SK-N-SH (cell line): ENCODE results near the gene RPS28. TPM values are rescaled to one million over a fixed set of nuclear protein-coding genes. Genes with fewer than 3 reads are reported as not detected.

Experiments used
- CTCF ChIA-PET: fragments of 300-600, 350-600 bp; formaldehyde crosslinking; extraction: SDS; loops from one replicate; lab custom pipeline; 2021; lab: Yijun Ruan, JAX
- POLR2A ChIA-PET: fragments of 350-600 bp; sonication (Branson Sonifier 250); formaldehyde crosslinking; extraction: SDS; loops from one replicate; lab custom pipeline; 2020; ENCODE audit warnings: antibody characterized with exemption, inconsistent platforms; lab: Yijun Ruan, JAX
- DNase-seq: peaks from one replicate; pipeline ENCODE4 v3.0.0; 2012
- H2AFZ ChIP-seq: fragments of 200-600 bp; sonication (generic); 2 replicates; pipeline ENCODE4 v1.8.1; 2016; ENCODE audit warnings: antibody characterized with exemption, mild to moderate bottlenecking, low read depth
- H3F3A ChIP-seq: fragments of 200-600 bp; sonication (generic); replicated peaks from 2 replicates; pipeline ENCODE3; 2016; ENCODE audit warnings: antibody characterized with exemption, mild to moderate bottlenecking; ENCODE audit not compliant: insufficient read depth
- H3K27ac ChIP-seq, 2 experiments: fragments of 200-500 bp in 1 of 2; fragments of 200-600 bp in 1 of 2; sonication (Bioruptor generic) in 1 of 2; sonication (generic), shearing (Covaris generic) in 1 of 2; 2 replicates each; pipeline versions ENCODE4 v1.5.1 to v1.6.1; 2014 to 2016; ENCODE audit warnings: low read depth in 2 of 2, inconsistent platforms in 1 of 2, low read length in 1 of 2, mild to moderate bottlenecking in 1 of 2, mixed read lengths in 1 of 2
- H3K27me3 ChIP-seq: fragments of 200-600 bp; sonication (generic), shearing (Covaris generic); 2 replicates; pipeline ENCODE4 v1.6.1; 2016; ENCODE audit warnings: mixed run types; ENCODE audit not compliant: insufficient read depth
- H3K36me3 ChIP-seq, 2 experiments: fragments of 200-500 bp in 1 of 2; fragments of 200-600 bp in 1 of 2; sonication (Bioruptor generic) in 1 of 2; sonication (generic) in 1 of 2; replicated peaks in 1 of 2; 2 replicates each; pipeline versions ENCODE3 to v1.5.1; 2014 to 2016; ENCODE audit warnings: low read length in 1 of 2, mild to moderate bottlenecking in 1 of 2; ENCODE audit not compliant: insufficient read depth in 2 of 2, control insufficient read depth in 1 of 2
- H3K4me1 ChIP-seq, 2 experiments: fragments of 200-500 bp in 1 of 2; fragments of 200-600 bp in 1 of 2; sonication (Bioruptor generic) in 1 of 2; sonication (generic), shearing (Covaris generic) in 1 of 2; 2 replicates each; pipeline versions ENCODE4 v1.5.1 to v1.6.1; 2014 to 2016; ENCODE audit warnings: low read depth in 1 of 2, low read length in 1 of 2, mixed run types in 1 of 2; ENCODE audit not compliant: insufficient read depth in 2 of 2, control insufficient read depth in 1 of 2
- H3K4me2 ChIP-seq: fragments of 200-600 bp; sonication (generic), shearing (Covaris generic); 2 replicates; pipeline ENCODE4 v1.6.1; 2017; ENCODE audit warnings: mixed run types
- H3K4me3 ChIP-seq, 2 experiments: fragments of 200-500 bp in 1 of 2; fragments of 200-600 bp in 1 of 2; sonication (Bioruptor generic) in 1 of 2; sonication (generic), shearing (Covaris generic) in 1 of 2; 2 replicates each; pipeline versions ENCODE4 v1.5.1 to v1.8.1; 2014 to 2016; ENCODE audit warnings: low read depth in 2 of 2, inconsistent platforms in 1 of 2, low read length in 1 of 2, mild to moderate bottlenecking in 1 of 2, mixed read lengths in 1 of 2, moderate library complexity in 1 of 2
- H3K79me2 ChIP-seq: fragments of 200-600 bp; sonication (generic); 2 replicates; pipeline ENCODE4 v1.8.1; 2017; ENCODE audit warnings: mild to moderate bottlenecking; ENCODE audit not compliant: insufficient read depth
- H3K9ac ChIP-seq: fragments of 200-600 bp; sonication (generic); 2 replicates; pipeline ENCODE4 v1.6.1; 2017; ENCODE audit warnings: mixed run types
- H3K9me2 ChIP-seq: fragments of 200-600 bp; sonication (generic); 2 replicates; pipeline ENCODE4 v1.6.1; 2017; ENCODE audit warnings: mixed run types
- H3K9me3 ChIP-seq: fragments of 200-600 bp; sonication (generic); 2 replicates; pipeline ENCODE4 v1.6.1; 2017; ENCODE audit warnings: mixed run types, mild to moderate bottlenecking, moderate library complexity
- H4K20me1 ChIP-seq: fragments of 200-600 bp; sonication (generic); 2 replicates; pipeline ENCODE4 v1.6.1; 2017; ENCODE audit warnings: mild to moderate bottlenecking, mixed run types; ENCODE audit not compliant: insufficient read depth
- ELF1 ChIP-seq: IDR thresholded peaks from 2 replicates; pipeline ENCODE4 v1.4.0; 2012
- EZH2phosphoT487 ChIP-seq: fragments of 200-600 bp; sonication (generic); IDR thresholded peaks from 2 replicates; pipeline ENCODE4 v1.6.1; 2017; ENCODE audit warnings: low read depth, mixed run types, mild to moderate bottlenecking, antibody characterized with exemption, moderate library complexity, borderline replicate concordance
- FOXJ3 ChIP-seq: sonication (generic); formaldehyde crosslinking; IDR thresholded peaks from 2 replicates; pipeline ENCODE4 v1.5.1; 2020; ENCODE audit warnings: mild to moderate bottlenecking, missing genetic modification reagents
- GABPA ChIP-seq: IDR thresholded peaks from 2 replicates; pipeline ENCODE4 v1.4.0; 2012; ENCODE audit warnings: low read depth, mild to moderate bottlenecking
- JUND ChIP-seq: IDR thresholded peaks from 2 replicates; pipeline ENCODE4 v1.4.0; 2012
- NFIC ChIP-seq: IDR thresholded peaks from 2 replicates; pipeline ENCODE4 v1.4.0; 2012; ENCODE audit warnings: borderline replicate concordance
- RAD21 ChIP-seq: IDR thresholded peaks from 2 replicates; pipeline ENCODE4 v1.6.1; 2012; ENCODE audit warnings: mild to moderate bottlenecking, low read length
- REST ChIP-seq: IDR thresholded peaks from 2 replicates; pipeline ENCODE4 v1.6.1; 2012; ENCODE audit warnings: mild to moderate bottlenecking, low read depth, low read length, moderate library complexity
- TAF1 ChIP-seq: IDR thresholded peaks from 2 replicates; pipeline ENCODE4 v1.6.1; 2012; ENCODE audit warnings: low read depth, mild to moderate bottlenecking, low read length, moderate library complexity, borderline replicate concordance
- TEAD4 ChIP-seq: IDR thresholded peaks from 2 replicates; pipeline ENCODE4 v1.4.0; 2012; ENCODE audit warnings: mild to moderate bottlenecking, borderline replicate concordance; ENCODE audit not compliant: insufficient read depth
- ZBTB33 ChIP-seq: IDR thresholded peaks from 2 replicates; pipeline ENCODE4 v1.4.0; 2012; ENCODE audit warnings: low read depth, borderline replicate concordance
- WGBS: methylation state at CpG from one replicate; pipeline ENCODE4 v1.1.6; 2017; ENCODE audit warnings: low lambda C conversion rate; 5-methylcytosine and 5-hydroxymethylcytosine counted together
- polyA plus RNA-seq, 3 experiments: library from polyadenylated mRNA; depleted of rRNA; stranded (reverse); fragments of >200 nt; gene quantifications; 2 replicates each; pipeline ENCODE4 v1.2.3, GENCODE V29; 2012
- TF ChIP-seq, protein P1 (sequence below): IDR thresholded peaks from 2 replicates; pipeline ENCODE4 v1.4.0; 2012; ENCODE audit warnings: low read depth

RPS28 gene
- polyA plus RNA-seq, 1 of the 3 experiments (the other 2 are of a cell fraction) = 601 TPM

DNA sequence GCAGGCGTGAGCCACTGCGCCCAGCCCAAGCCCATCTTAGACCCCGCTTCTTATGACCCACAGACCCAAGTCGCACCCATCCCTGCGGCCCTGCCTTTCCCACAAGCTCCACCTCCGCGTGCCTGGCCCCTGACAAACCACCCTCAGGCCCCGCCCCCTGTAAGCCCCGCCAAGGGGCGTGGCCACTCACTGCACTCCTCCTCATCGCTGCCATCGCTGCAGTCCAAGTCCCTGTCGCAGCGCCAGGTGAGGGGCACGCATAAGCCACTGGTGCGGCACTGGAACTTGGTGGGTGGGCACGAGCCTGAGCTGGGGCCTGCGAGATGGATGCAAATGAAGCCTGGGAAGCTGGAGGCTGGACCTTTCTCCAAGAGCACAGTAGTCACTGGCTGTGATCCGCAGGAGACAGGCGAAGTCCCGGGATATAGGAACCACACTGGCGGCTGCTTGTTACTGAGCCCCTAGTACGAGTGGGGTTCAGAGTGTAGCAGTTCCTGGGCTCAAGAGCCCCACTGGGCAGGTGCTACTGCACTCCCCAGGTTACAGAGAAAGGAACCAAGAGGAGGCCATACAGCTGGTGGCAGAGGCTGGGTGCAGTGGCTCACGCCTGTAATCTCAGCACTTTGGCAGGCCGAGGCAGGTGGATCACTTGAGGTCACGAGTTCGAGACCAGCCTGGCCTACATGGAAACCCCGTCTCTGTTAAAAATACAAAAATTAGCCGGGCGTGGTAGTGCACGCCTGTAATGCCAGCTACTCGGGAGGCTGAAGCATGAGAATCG, 16.3 kb upstream of the RPS28 start:
- Histone ChIP-seq H3K27me3 (no peaks in the 10 kb centered on the region), H3K4me1 (peaks cover 4 to 12% of the 10 kb centered on the region in 2 experiments; a peak in 2 of 4 replicates), H3K79me2 (peaks cover 10% of the 10 kb centered on the region; the same call in 1 of the 2 replicates), H3F3A (peaks cover 10% of the 10 kb centered on the region), H3K9me2 (no peaks in the 10 kb centered on the region), H3K9ac (no peak overlapping the region), H3K4me3 (no peak overlapping the region), H3K27ac (no peak overlapping the region), H3K9me3 (no peaks in the 10 kb centered on the region), H4K20me1 (no peaks in the 10 kb centered on the region), H3K36me3 (peaks cover 0 to 6% of the 10 kb centered on the region in 2 experiments), H3K4me2 (no peak overlapping the region), H2AFZ (no peak overlapping the region)
- peak; percentile 80 for DNase-seq
- ChIA-PET CTCF (interaction anchor here (0.5 to 0.7 kb wide), 2 partner anchors 49 to 635 kb away, joined by 3 read pairs; no protein-coding TSS in a partner anchor), POLR2A (no interaction called here)
- WGBS = 94% methylated on average over 26 of the region's 33 CpGs
- no peak for TF ChIP-seq FOXJ3 (CRISPR knock-in tag)

GRCh38 chr19:8305798-8306197, 15.5 kb upstream of the RPS28 start:
- H3K4me3 ChIP-seq = no peak overlapping the region
- WGBS = 81% methylated on average over 4 of the region's 4 CpGs
- H3K36me3 ChIP-seq = peaks cover 3 to 6% of the 10 kb centered on the region in 2 experiments
- DNase-seq = no peak
- H3K9me3 ChIP-seq = no peaks in the 10 kb centered on the region
- no peak overlapping the region for H3K9ac ChIP-seq
- H2AFZ ChIP-seq = no peak overlapping the region
- ChIA-PET POLR2A (no interaction called here), CTCF (no interaction called here)
- H3K27ac ChIP-seq = no peak overlapping the region
- peaks cover 10% of the 10 kb centered on the region; the same call in 1 of the 2 replicates for H3K79me2 ChIP-seq
- no peaks in the 10 kb centered on the region for H3K27me3 ChIP-seq
- no peaks in the 10 kb centered on the region for H4K20me1 ChIP-seq
- H3K4me1 ChIP-seq = peaks cover 4 to 12% of the 10 kb centered on the region in 2 experiments; a peak in 2 of 4 replicates
- H3K4me2 ChIP-seq = no peak overlapping the region
- TF ChIP-seq ZBTB33 (no peak), JUND (no peak), REST (no peak), NFIC (no peak), EZH2phosphoT487 (no peak), GABPA (no peak), TEAD4 (no peak), ELF1 (no peak), RAD21 (no peak), TAF1 (no peak)
- TF ChIP-seq, protein P1, sequence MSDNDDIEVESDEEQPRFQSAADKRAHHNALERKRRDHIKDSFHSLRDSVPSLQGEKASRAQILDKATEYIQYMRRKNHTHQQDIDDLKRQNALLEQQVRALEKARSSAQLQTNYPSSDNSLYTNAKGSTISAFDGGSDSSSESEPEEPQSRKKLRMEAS = no peak
- H3F3A ChIP-seq = peaks cover 10% of the 10 kb centered on the region
- no peaks in the 10 kb centered on the region for H3K9me2 ChIP-seq
